Karpas-422 (cell line): ENCODE measurements around the gene ALDH1A3. TPM values are rescaled to one million over a fixed set of nuclear protein-coding genes. Genes with fewer than 3 reads are reported as not detected.

Source experiments
- DNase-seq: peaks from one replicate; pipeline ENCODE4 v3.0.0-alpha.2; 2015
- H2AFZ ChIP-seq: fragments of 200-600 bp; sonication (generic); 2 replicates; pipeline ENCODE4 v1.6.1; 2014; ENCODE audit warnings: antibody characterized with exemption, low read length, mixed read lengths
- H3K27ac ChIP-seq: fragments of 200-600 bp; sonication (generic); 2 replicates; pipeline ENCODE4 v1.5.1; 2014; ENCODE audit warnings: mild to moderate bottlenecking, low read length, moderate library complexity
- H3K27me3 ChIP-seq: fragments of 200-600 bp; sonication (generic); 2 replicates; pipeline ENCODE4 v1.6.1; 2014; ENCODE audit warnings: low read length, mixed read lengths
- H3K36me3 ChIP-seq: fragments of 200-600 bp; sonication (generic); 2 replicates; pipeline ENCODE4 v1.6.1; 2014; ENCODE audit warnings: low read length, mixed read lengths; ENCODE audit not compliant: insufficient read depth
- H3K4me1 ChIP-seq: fragments of 200-600 bp; sonication (generic); 2 replicates; pipeline ENCODE4 v1.6.1; 2014; ENCODE audit warnings: mild to moderate bottlenecking, low read length, mixed read lengths
- H3K4me2 ChIP-seq: fragments of 200-600 bp; sonication (generic); 2 replicates; pipeline ENCODE4 v1.6.1; 2014; ENCODE audit warnings: low read length, low read depth, mild to moderate bottlenecking; ENCODE audit not compliant: poor library complexity, severe bottlenecking
- H3K4me3 ChIP-seq: fragments of 200-600 bp; sonication (generic); 2 replicates; pipeline ENCODE4 v1.5.1; 2014; ENCODE audit warnings: mild to moderate bottlenecking, antibody characterized with exemption, low read length, mixed read lengths
- H3K79me2 ChIP-seq: fragments of 200-600 bp; sonication (generic); 2 replicates; pipeline ENCODE4 v1.6.1; 2014; ENCODE audit warnings: mild to moderate bottlenecking, low read length, mixed read lengths
- H3K9ac ChIP-seq: fragments of 200-600 bp; sonication (generic); 2 replicates; pipeline ENCODE4 v1.6.0; 2014; ENCODE audit warnings: low read length
- H3K9me2 ChIP-seq: fragments of 200-600 bp; sonication (generic), shearing (Covaris generic); replicated peaks from 2 replicates; pipeline ENCODE4 v1.6.0; 2014; ENCODE audit warnings: mild to moderate bottlenecking, low read length, moderate library complexity; ENCODE audit not compliant: insufficient read depth
- H3K9me3 ChIP-seq: fragments of 300-700, 200-600 bp; sonication (generic); 2 replicates; pipeline ENCODE4 v1.6.1; 2014; ENCODE audit warnings: low read length, mixed read lengths
- H4K20me1 ChIP-seq: fragments of 200-600 bp; sonication (generic); 2 replicates; pipeline ENCODE4 v1.6.1; 2014; ENCODE audit warnings: mild to moderate bottlenecking, antibody characterized with exemption, low read length, low read depth; ENCODE audit not compliant: insufficient read depth
- small RNA-seq: library from RNA; depleted of rRNA; stranded (forward); fragments of <200 nt; gene quantifications from one replicate; pipeline ENCODE3, GENCODE V24; 2014
- total RNA-seq: library from RNA; depleted of rRNA; stranded (reverse); fragments of >200 nt; shearing (Covaris generic); gene quantifications from 2 replicates; pipeline ENCODE4 v1.2.3, GENCODE V29; 2014; ENCODE audit warnings: low replicate concordance; rRNA removed

ALDH1A3 gene
- total RNA-seq, 1 experiment from 2014 or later: not detected

GRCh38 chr15:100959066-100960050, 79.7 kb downstream of the ALDH1A3 start:
- Histone ChIP-seq H3K27me3 (no peaks in the 10 kb centered on the region), H3K9me3 (no peaks in the 10 kb centered on the region), H3K27ac (0 out of 2 replicates have a peak overlapping the region, but pooled peaks have one; percentile 26), H3K4me1 (peaks cover 74% of the 10 kb centered on the region), H3K4me2 (no peak overlapping the region), H3K4me3 (no peak overlapping the region), H3K79me2 (peaks cover 92% of the 10 kb centered on the region), H2AFZ (no peak overlapping the region), H3K36me3 (peaks cover 11% of the 10 kb centered on the region), H3K9ac (no peak overlapping the region), H4K20me1 (no peaks in the 10 kb centered on the region), H3K9me2 (no peaks in the 10 kb centered on the region)
- no peak for DNase-seq

Small RNAs within 50 kb of the gene (small RNA-seq; reads per million reads assigned to genes)
- not detected for gene AC015712.3

Other genes starting within 250 kb of the ALDH1A3 start
- gene LRRK1, start 39.5 kb downstream of the ALDH1A3 start, total RNA-seq: 46.6 and 87.3 TPM in 2 replicates